ENCODE data around the gene KRTAP5-11. TPM values are rescaled to one million over a fixed set of nuclear protein-coding genes. Genes with fewer than 3 reads are reported as not detected.

KRTAP5-11 gene
- total RNA-seq, 2 experiments from 2014 or later: not detected

- no peak overlapping the region for H3K27ac Mint-ChIP-seq
- H3K27me3 Mint-ChIP-seq: peaks cover 69% of the 10 kb centered on the region
These were observed 20.6 kb downstream of the KRTAP5-11 start for GRCh38 chr11:71562120-71562519.

GRCh38 chr11:71558996-71559395 is 23.7 kb downstream of the KRTAP5-11 start:
- H3K27ac ChIP-seq (ENCODE audit: low read depth in 1 of 2, low read length in 2 of 2): no peak overlapping the region
- Mint-ChIP-seq H3K27me3 (peaks cover 59% of the 10 kb centered on the region), H3K4me1 (ENCODE audit: low read depth) (no peaks in the 10 kb centered on the region), H3K27ac (no peak overlapping the region), H3K36me3 (ENCODE audit: low read depth) (no peaks in the 10 kb centered on the region), H3K4me3 (no peak overlapping the region), H3K9me3 (no peaks in the 10 kb centered on the region)
- TF ChIP-seq, protein P1, sequence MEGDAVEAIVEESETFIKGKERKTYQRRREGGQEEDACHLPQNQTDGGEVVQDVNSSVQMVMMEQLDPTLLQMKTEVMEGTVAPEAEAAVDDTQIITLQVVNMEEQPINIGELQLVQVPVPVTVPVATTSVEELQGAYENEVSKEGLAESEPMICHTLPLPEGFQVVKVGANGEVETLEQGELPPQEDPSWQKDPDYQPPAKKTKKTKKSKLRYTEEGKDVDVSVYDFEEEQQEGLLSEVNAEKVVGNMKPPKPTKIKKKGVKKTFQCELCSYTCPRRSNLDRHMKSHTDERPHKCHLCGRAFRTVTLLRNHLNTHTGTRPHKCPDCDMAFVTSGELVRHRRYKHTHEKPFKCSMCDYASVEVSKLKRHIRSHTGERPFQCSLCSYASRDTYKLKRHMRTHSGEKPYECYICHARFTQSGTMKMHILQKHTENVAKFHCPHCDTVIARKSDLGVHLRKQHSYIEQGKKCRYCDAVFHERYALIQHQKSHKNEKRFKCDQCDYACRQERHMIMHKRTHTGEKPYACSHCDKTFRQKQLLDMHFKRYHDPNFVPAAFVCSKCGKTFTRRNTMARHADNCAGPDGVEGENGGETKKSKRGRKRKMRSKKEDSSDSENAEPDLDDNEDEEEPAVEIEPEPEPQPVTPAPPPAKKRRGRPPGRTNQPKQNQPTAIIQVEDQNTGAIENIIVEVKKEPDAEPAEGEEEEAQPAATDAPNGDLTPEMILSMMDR (IDR thresholded peaks at IDR 0.05): no peak
- peaks cover 5 to 16% of the 10 kb centered on the region in 2 experiments for H3K27me3 ChIP-seq (ENCODE audit: control insufficient read depth in 1 of 2, insufficient read depth in 2 of 2, low read length in 2 of 2)
- no peak overlapping the region for H3K4me3 ChIP-seq (ENCODE audit: low read length)
- CTCF ChIA-PET: no interaction called here
- intact Hi-C loops (cut with DNase I, micrococcal nuclease): no loop called here
- POLR2A ChIA-PET: no interaction called here
- DNase-seq (no peak), ATAC-seq (ENCODE audit: poor library complexity) (no peak)
- no peaks in the 10 kb centered on the region for H3K36me3 ChIP-seq (ENCODE audit: insufficient read depth, low read length)
- peaks cover 0 to 10% of the 10 kb centered on the region in 2 experiments for H3K9me3 ChIP-seq (ENCODE audit: control insufficient read depth in 1 of 2, insufficient read depth in 1 of 2, low read length in 2 of 2)
- no peaks in the 10 kb centered on the region for H3K4me1 ChIP-seq (ENCODE audit: insufficient read depth, low read length)

More at GRCh38 chr11:71562120-71562519, 20.6 kb downstream of the KRTAP5-11 start:
- H3K4me3 Mint-ChIP-seq: no peak overlapping the region
- intact Hi-C loops (cut with DNase I, micrococcal nuclease): no loop called here
- no peaks in the 10 kb centered on the region for H3K9me3 ChIP-seq (ENCODE audit: control insufficient read depth in 1 of 2, insufficient read depth in 1 of 2, low read length in 2 of 2)
- H3K36me3 ChIP-seq (ENCODE audit: insufficient read depth, low read length): no peaks in the 10 kb centered on the region
- H3K27me3 ChIP-seq (ENCODE audit: control insufficient read depth in 1 of 2, insufficient read depth in 2 of 2, low read length in 2 of 2): peaks cover 5 to 19% of the 10 kb centered on the region in 2 experiments
- H3K4me1 ChIP-seq (ENCODE audit: insufficient read depth, low read length): no peaks in the 10 kb centered on the region
- CTCF ChIA-PET: no interaction called here
- no peak for ATAC-seq (ENCODE audit: poor library complexity)
- no peaks in the 10 kb centered on the region for H3K36me3 Mint-ChIP-seq (ENCODE audit: low read depth)
- H3K27ac ChIP-seq (ENCODE audit: low read depth in 1 of 2, low read length in 2 of 2): no peak overlapping the region
- no peak overlapping the region for H3K4me3 ChIP-seq (ENCODE audit: low read length)
- no peak for DNase-seq
- POLR2A ChIA-PET: no interaction called here
- TF ChIP-seq, protein P1 (IDR thresholded peaks at IDR 0.05): no peak
- no peaks in the 10 kb centered on the region for H3K9me3 Mint-ChIP-seq
- H3K4me1 Mint-ChIP-seq (ENCODE audit: low read depth): no peaks in the 10 kb centered on the region

GRCh38 chr11:71557257-71557656 is 25.4 kb downstream of the KRTAP5-11 start:
- Histone ChIP-seq H3K27me3 (ENCODE audit: control insufficient read depth in 1 of 2, insufficient read depth in 2 of 2, low read length in 2 of 2) (peaks cover 0 to 3% of the 10 kb centered on the region in 2 experiments), H3K36me3 (ENCODE audit: insufficient read depth, low read length) (no peaks in the 10 kb centered on the region), H3K4me3 (ENCODE audit: low read length) (no peak overlapping the region), H3K27ac (ENCODE audit: low read depth in 1 of 2, low read length in 2 of 2) (no peak overlapping the region), H3K4me1 (ENCODE audit: insufficient read depth, low read length) (no peaks in the 10 kb centered on the region), H3K9me3 (ENCODE audit: control insufficient read depth in 1 of 2, insufficient read depth in 1 of 2, low read length in 2 of 2) (peaks cover 0 to 10% of the 10 kb centered on the region in 2 experiments)
- DNase-seq (no peak), ATAC-seq (ENCODE audit: poor library complexity) (no peak)
- Mint-ChIP-seq H3K4me3 (no peak overlapping the region), H3K4me1 (ENCODE audit: low read depth) (no peaks in the 10 kb centered on the region), H3K9me3 (no peaks in the 10 kb centered on the region), H3K27ac (no peak overlapping the region), H3K36me3 (ENCODE audit: low read depth) (no peaks in the 10 kb centered on the region), H3K27me3 (peaks cover 45% of the 10 kb centered on the region)
- ChIA-PET CTCF (no interaction called here), POLR2A (no interaction called here)
- TF ChIP-seq, protein P1 (IDR thresholded peaks at IDR 0.05): no peak
- intact Hi-C loops (cut with DNase I, micrococcal nuclease): no loop called here
